GM23248 (cell line): ENCODE results near the gene PSMC3. TPM values are rescaled to one million over a fixed set of nuclear protein-coding genes. Genes with fewer than 3 reads are reported as not detected.
A peak's percentile ranks its signal among the peaks of the same experiment; 100 is the strongest.

Experiments used
- DNase-seq: peaks from one replicate; pipeline ENCODE4 v3.0.0-alpha.2; 2015
- H2AFZ ChIP-seq: fragments of 200-600 bp; sonication (generic); 2 replicates; pipeline ENCODE4 v1.6.1; 2016; ENCODE audit warnings: antibody characterized with exemption
- H3F3A ChIP-seq: fragments of 200-600 bp; sonication (generic); 2 replicates; pipeline ENCODE4 v1.6.1; 2016; ENCODE audit warnings: mild to moderate bottlenecking, antibody characterized with exemption, mixed run types; ENCODE audit not compliant: insufficient read depth
- H3K27ac ChIP-seq: fragments of 200-600 bp; sonication (generic); 2 replicates; pipeline ENCODE4 v1.5.1; 2016; ENCODE audit warnings: mild to moderate bottlenecking
- H3K27me3 ChIP-seq: fragments of 200-600 bp; sonication (generic); replicated peaks from 2 replicates; pipeline ENCODE4 v1.6.1; 2016; ENCODE audit warnings: mild to moderate bottlenecking; ENCODE audit not compliant: insufficient read depth
- H3K36me3 ChIP-seq: fragments of 200-600 bp; sonication (generic); 2 replicates; pipeline ENCODE4 v1.6.1; 2016; ENCODE audit warnings: low read depth, mild to moderate bottlenecking
- H3K4me1 ChIP-seq: fragments of 200-600 bp; sonication (generic); 2 replicates; pipeline ENCODE4 v1.6.1; 2016; ENCODE audit warnings: mild to moderate bottlenecking; ENCODE audit not compliant: insufficient read depth
- H3K4me2 ChIP-seq: fragments of 200-600 bp; sonication (generic); one replicate; pipeline ENCODE4 v1.6.1; 2016; ENCODE audit warnings: mild to moderate bottlenecking; ENCODE audit not compliant: unreplicated experiment
- H3K4me3 ChIP-seq: fragments of 200-600 bp; sonication (generic); 2 replicates; pipeline ENCODE4 v1.5.1; 2016; ENCODE audit warnings: mild to moderate bottlenecking
- H3K79me2 ChIP-seq: fragments of 200-600 bp; sonication (generic); 2 replicates; pipeline ENCODE4 v1.6.1; 2016; ENCODE audit warnings: mild to moderate bottlenecking; ENCODE audit not compliant: insufficient read depth
- H3K9ac ChIP-seq: fragments of 200-600 bp; sonication (generic); 2 replicates; pipeline ENCODE4 v1.6.1; 2016; ENCODE audit warnings: mild to moderate bottlenecking
- H3K9me2 ChIP-seq: fragments of 200-600 bp; sonication (generic); 2 replicates; pipeline ENCODE4 v1.6.1; 2016; ENCODE audit warnings: mixed run types, mild to moderate bottlenecking, moderate library complexity; ENCODE audit not compliant: insufficient read depth
- H3K9me3 ChIP-seq: fragments of 200-600 bp; sonication (generic); one replicate; pipeline ENCODE4 v1.6.1; 2017; ENCODE audit warnings: low read depth
- H4K20me1 ChIP-seq: fragments of 200-600 bp; sonication (generic); 2 replicates; pipeline ENCODE4 v1.6.0; 2016; ENCODE audit not compliant: insufficient read depth
- EZH2 ChIP-seq: fragments of 200-600 bp; sonication (generic); IDR thresholded peaks from 2 replicates; pipeline ENCODE4 v1.6.1; 2018; ENCODE audit warnings: antibody characterized with exemption, mild to moderate bottlenecking; ENCODE audit not compliant: insufficient read depth, poor library complexity, severe bottlenecking
- EZH2phosphoT487 ChIP-seq: fragments of 200-600 bp; sonication (generic); IDR thresholded peaks from 2 replicates; pipeline ENCODE4 v1.6.1; 2018; ENCODE audit warnings: antibody characterized with exemption, moderate library complexity, mild to moderate bottlenecking, low read depth; ENCODE audit not compliant: insufficient read depth
- WGBS, 2 experiments: methylation state at CpG; one replicate each; pipeline ENCODE4 v1.1.6; 2015 to 2017; ENCODE audit warnings: low lambda C conversion rate in 2 of 2, low coverage in 1 of 2; ENCODE audit errors: missing lambda C conversion rate in 2 of 2; 5-methylcytosine and 5-hydroxymethylcytosine counted together
- in situ Hi-C: fragments of 300-500 bp; cut with MboI; formaldehyde crosslinking; loops from 2 replicates; pipeline ENCODE4 v1.15.0; 2020
- polyA plus RNA-seq: library from polyadenylated mRNA; unstranded; fragments of >200 nt; fragmentation: Nextera tagmentation; extraction: Ambion mirVana; gene quantifications from 2 replicates; pipeline ENCODE4 v1.2.1, GENCODE V29; 2016
- total RNA-seq: library from RNA; depleted of rRNA; stranded (reverse); fragments of >200 nt; shearing (Covaris generic); gene quantifications from 2 replicates; pipeline ENCODE4 v1.2.3, GENCODE V29; 2014

Gene PSMC3
- total and polyA plus RNA-seq, 2 experiments from 2014 or later: 151 to 212 TPM

GRCh38 chr11:47415091-47415854, 11.0 kb downstream of the PSMC3 start:
- Histone ChIP-seq H3K9me3 (no peaks in the 10 kb centered on the region), H3K4me2 (peak overlapping the region; percentile 51), H3K79me2 (peaks cover 34% of the 10 kb centered on the region), H3K4me1 (peaks cover 63% of the 10 kb centered on the region), H3K4me3 (no peak overlapping the region), H3F3A (peaks cover 72% of the 10 kb centered on the region), H3K9ac (peak overlapping the region; percentile 52), H3K36me3 (peaks cover 11% of the 10 kb centered on the region; the same call in 1 of the 2 replicates), H2AFZ (no peak overlapping the region), H4K20me1 (no peaks in the 10 kb centered on the region), H3K27ac (peak overlapping the region; percentile 65), H3K9me2 (no peaks in the 10 kb centered on the region), H3K27me3 (no peaks in the 10 kb centered on the region)
- DNase-seq: no peak
- TF ChIP-seq EZH2 (no peak), EZH2phosphoT487 (no peak)
- WGBS, 2 experiments: 78 to 81% methylated on average over 30 of the region's 31 CpGs
- in situ Hi-C loops: no loop called here

GRCh38 chr11:47414685-47415070, 11.6 kb downstream of the PSMC3 start:
- TF ChIP-seq EZH2 (no peak), EZH2phosphoT487 (no peak)
- in situ Hi-C loops: no loop called here
- no peaks in the 10 kb centered on the region for H3K9me2 ChIP-seq
- WGBS, 2 experiments: 86% methylated on average over 18 to 19 of the region's 19 CpGs
- peak overlapping the region; percentile 52; the same call in 1 of the 2 replicates for H3K9ac ChIP-seq
- no peak overlapping the region for H3K4me2 ChIP-seq
- H3K4me3 ChIP-seq: no peak overlapping the region
- peaks cover 11% of the 10 kb centered on the region; the same call in 1 of the 2 replicates for H3K36me3 ChIP-seq
- H3F3A ChIP-seq: peaks cover 72% of the 10 kb centered on the region
- peak overlapping the region; percentile 54; the same call in 1 of the 2 replicates for H3K27ac ChIP-seq
- H3K4me1 ChIP-seq: peaks cover 68% of the 10 kb centered on the region
- DNase-seq: no peak
- H2AFZ ChIP-seq: no peak overlapping the region
- no peaks in the 10 kb centered on the region for H3K27me3 ChIP-seq
- no peaks in the 10 kb centered on the region for H3K9me3 ChIP-seq
- H3K79me2 ChIP-seq: peaks cover 40% of the 10 kb centered on the region
- H4K20me1 ChIP-seq: no peaks in the 10 kb centered on the region

GRCh38 chr11:47413908-47414684, 12.1 kb downstream of the PSMC3 start:
- in situ Hi-C loops: no loop called here
- H3K4me1 ChIP-seq: peaks cover 68% of the 10 kb centered on the region
- H3K27me3 ChIP-seq: no peaks in the 10 kb centered on the region
- TF ChIP-seq EZH2 (no peak), EZH2phosphoT487 (no peak)
- H3F3A ChIP-seq: peaks cover 75% of the 10 kb centered on the region
- peak overlapping the region; percentile 8 for H3K4me2 ChIP-seq
- 34% methylated on average over 16 of the region's 16 CpGs for WGBS, 2 experiments
- H3K36me3 ChIP-seq: peaks cover 10% of the 10 kb centered on the region; the same call in 1 of the 2 replicates
- peak overlapping the region; percentile 52; the same call in 1 of the 2 replicates for H3K9ac ChIP-seq
- no peak overlapping the region for H2AFZ ChIP-seq
- H4K20me1 ChIP-seq: no peaks in the 10 kb centered on the region
- no peaks in the 10 kb centered on the region for H3K9me2 ChIP-seq
- H3K9me3 ChIP-seq: no peaks in the 10 kb centered on the region
- H3K27ac ChIP-seq: peak overlapping the region; percentile 54
- H3K4me3 ChIP-seq: peak overlapping the region; percentile 14; the same call in 1 of the 2 replicates
- peak; percentile 82 for DNase-seq
- peaks cover 46% of the 10 kb centered on the region for H3K79me2 ChIP-seq

GRCh38 chr11:47413351-47413750, 12.9 kb downstream of the PSMC3 start:
- no peaks in the 10 kb centered on the region for H3K9me2 ChIP-seq
- WGBS, 2 experiments: 85 to 88% methylated on average over 13 of the region's 13 CpGs
- DNase-seq: no peak
- peaks cover 72% of the 10 kb centered on the region for H3F3A ChIP-seq
- H3K36me3 ChIP-seq: peaks cover 2% of the 10 kb centered on the region; the same call in 1 of the 2 replicates
- no peak overlapping the region for H3K4me3 ChIP-seq
- peak overlapping the region; percentile 54 for H3K27ac ChIP-seq
- H3K9me3 ChIP-seq: no peaks in the 10 kb centered on the region
- no peaks in the 10 kb centered on the region for H3K27me3 ChIP-seq
- H3K79me2 ChIP-seq: peaks cover 52% of the 10 kb centered on the region
- H3K9ac ChIP-seq: 0 out of 2 replicates have a peak overlapping the region, but pooled peaks have one; percentile 52
- H3K4me1 ChIP-seq: peaks cover 65% of the 10 kb centered on the region
- TF ChIP-seq EZH2phosphoT487: no peak
- no peak for TF ChIP-seq EZH2
- in situ Hi-C loops: no loop called here
- H3K4me2 ChIP-seq: peak overlapping the region; percentile 8
- no peak overlapping the region for H2AFZ ChIP-seq
- H4K20me1 ChIP-seq: no peaks in the 10 kb centered on the region
